SHP77 (cell line): ENCODE data around the gene ALPI.
"Not testable (repeated sequence)": the region's sequence is repeated elsewhere in the genome, so short reads cannot be mapped to it uniquely, and the experiment has no call there.

ENCODE experiments used
- DNase-seq, 2 experiments: peaks; one replicate each; lab custom pipeline; 2025; lab: John Stamatoyannopoulos, UW

ALPI gene

GRCh38 chr2:232420463-232421188 is 35.3 kb upstream of the ALPI start:
- DNase-seq, result peak in 1 of 2 experiments; percentile 35

GRCh38 chr2:232421189-232421785 is 34.7 kb upstream of the ALPI start:
- no peak for DNase-seq

GRCh38 chr2:232422051-232422450 is 33.9 kb upstream of the ALPI start:
- no peak for DNase-seq

- DNase-seq, result not testable (repeated sequence)
Measured at GRCh38 chr2:232422996-232423395, 33.0 kb upstream of the ALPI start.

GRCh38 chr2:232423407-232423806 is 32.5 kb upstream of the ALPI start:
- DNase-seq, result not testable (repeated sequence)

GRCh38 chr2:232431705-232432590 is 24.0 kb upstream of the ALPI start:
- DNase-seq, result no peak

GRCh38 chr2:232432598-232433184 is 23.3 kb upstream of the ALPI start:
- DNase-seq, result peak in 1 of 2 experiments; percentile 19

- DNase-seq, result not testable (repeated sequence)
Measured at GRCh38 chr2:232433622-232434021, 22.3 kb upstream of the ALPI start.

- DNase-seq, result no peak
Measured at GRCh38 chr2:232434091-232434490, 21.9 kb upstream of the ALPI start.

GRCh38 chr2:232434563-232435374 is 21.2 kb upstream of the ALPI start:
- no peak for DNase-seq

GRCh38 chr2:232435375-232435648 is 20.6 kb upstream of the ALPI start:
- DNase-seq, result no peak

- no peak for DNase-seq
Measured at GRCh38 chr2:232435805-232436204, 20.1 kb upstream of the ALPI start.

- no peak for DNase-seq
Measured at GRCh38 chr2:232436381-232437194, 19.4 kb upstream of the ALPI start.

GRCh38 chr2:232437195-232437571 is 18.8 kb upstream of the ALPI start:
- no peak for DNase-seq

GRCh38 chr2:232438091-232438490 is 17.9 kb upstream of the ALPI start:
- DNase-seq, result no peak

GRCh38 chr2:232438951-232439757 is 16.8 kb upstream of the ALPI start:
- DNase-seq, result peak in 1 of 2 experiments; percentile 12

- DNase-seq, result no peak
Measured at GRCh38 chr2:232439758-232440135, 16.2 kb upstream of the ALPI start.

- DNase-seq, result peak; percentile 65 to 67
Measured at GRCh38 chr2:232440220-232441018, 15.5 kb upstream of the ALPI start.

- no peak for DNase-seq
Measured at GRCh38 chr2:232441147-232441651, 14.8 kb upstream of the ALPI start.
